BLaER1 (cell line): Measurements from ENCODE around the gene OR3A3.

ENCODE experiments used
- H3K27ac ChIP-seq: shearing (Covaris generic); formaldehyde crosslinking; 2 replicates; pipeline ENCODE4 v1.8.1; 2022
- H3K27me3 ChIP-seq: shearing (Covaris generic); formaldehyde crosslinking; 2 replicates; pipeline ENCODE4 v1.8.1; 2022
- H3K36me3 ChIP-seq: shearing (Covaris generic); formaldehyde crosslinking; 2 replicates; pipeline ENCODE4 v1.8.1; 2022
- H3K4me1 ChIP-seq: shearing (Covaris generic); formaldehyde crosslinking; 2 replicates; pipeline ENCODE4 v1.8.1; 2022
- H3K4me2 ChIP-seq: shearing (Covaris generic); formaldehyde crosslinking; 2 replicates; pipeline ENCODE4 v1.8.1; 2022
- H3K4me3 ChIP-seq: shearing (Covaris generic); formaldehyde crosslinking; 2 replicates; pipeline ENCODE4 v1.8.1; 2022
- H3K9ac ChIP-seq: shearing (Covaris generic); formaldehyde crosslinking; 2 replicates; pipeline ENCODE4 v1.8.1; 2022
- H3K9me3 ChIP-seq: shearing (Covaris generic); formaldehyde crosslinking; 2 replicates; pipeline ENCODE4 v1.8.1; 2022
- H4K20me1 ChIP-seq: shearing (Covaris generic); formaldehyde crosslinking; 2 replicates; pipeline ENCODE4 v1.8.1; 2022
- Cebpa-rat ChIP-seq: shearing (Covaris generic); IDR thresholded peaks from 2 replicates; pipeline ENCODE4 v1.8.1; 2022

OR3A3 gene

DNA sequence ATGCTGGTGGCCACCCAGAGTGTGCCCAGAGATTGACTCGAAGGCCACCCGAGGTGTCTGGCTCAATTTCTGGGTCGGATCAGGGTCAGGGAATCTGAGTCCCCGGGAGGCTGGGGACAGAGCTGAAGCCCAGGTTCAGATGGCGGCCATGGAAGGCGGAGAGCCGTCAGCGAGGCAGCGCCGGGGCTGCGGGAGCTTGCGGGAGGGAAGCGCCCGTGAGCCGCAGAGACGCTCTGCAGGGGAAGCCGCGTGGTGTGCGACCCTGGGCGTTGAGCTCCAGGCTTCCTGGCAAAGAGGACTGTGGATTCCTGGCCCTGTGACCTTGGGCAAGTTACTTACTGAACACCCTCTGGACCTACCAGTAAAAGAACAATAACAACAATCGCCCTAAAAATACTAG lies 61.0 kb downstream of the OR3A3 start:
- no peaks in the 10 kb centered on the region; the same call in 1 of the 2 replicates for H3K9me3 ChIP-seq
- no peaks in the 10 kb centered on the region for H3K36me3 ChIP-seq
- no peaks in the 10 kb centered on the region for H4K20me1 ChIP-seq
- H3K9ac ChIP-seq = no peak overlapping the region
- H3K4me2 ChIP-seq = no peak overlapping the region
- TF ChIP-seq Cebpa-rat = no peak
- no peak overlapping the region for H3K27ac ChIP-seq
- no peak overlapping the region for H3K4me3 ChIP-seq
- H3K27me3 ChIP-seq = no peaks in the 10 kb centered on the region
- no peaks in the 10 kb centered on the region for H3K4me1 ChIP-seq
